Measurements from ENCODE around the gene NEAT1.
"Not testable (repeated sequence)": the region's sequence is repeated elsewhere in the genome, so short reads cannot be mapped to it uniquely, and the experiment has no call there.

Gene NEAT1

GRCh38 chr11:65404638-65405339, 17.8 kb upstream of the NEAT1 start:
- FAIRE-seq (no peak), DNase-seq (ENCODE audit: low spot score) (no peak)

- no peak for FAIRE-seq
Measured at GRCh38 chr11:65410936-65411680, 11.5 kb upstream of the NEAT1 start.

GRCh38 chr11:65411681-65412070, 10.9 kb upstream of the NEAT1 start:
- FAIRE-seq (no peak), DNase-seq (ENCODE audit: low spot score) (no peak)

More at GRCh38 chr11:65410936-65411680, 11.5 kb upstream of the NEAT1 start:
- DNase-seq (ENCODE audit: low spot score) = no peak

- FAIRE-seq = no peak
- DNase-seq (ENCODE audit: low spot score) = no peak
Measured at GRCh38 chr11:65412271-65413076, 10.1 kb upstream of the NEAT1 start.

DNA sequence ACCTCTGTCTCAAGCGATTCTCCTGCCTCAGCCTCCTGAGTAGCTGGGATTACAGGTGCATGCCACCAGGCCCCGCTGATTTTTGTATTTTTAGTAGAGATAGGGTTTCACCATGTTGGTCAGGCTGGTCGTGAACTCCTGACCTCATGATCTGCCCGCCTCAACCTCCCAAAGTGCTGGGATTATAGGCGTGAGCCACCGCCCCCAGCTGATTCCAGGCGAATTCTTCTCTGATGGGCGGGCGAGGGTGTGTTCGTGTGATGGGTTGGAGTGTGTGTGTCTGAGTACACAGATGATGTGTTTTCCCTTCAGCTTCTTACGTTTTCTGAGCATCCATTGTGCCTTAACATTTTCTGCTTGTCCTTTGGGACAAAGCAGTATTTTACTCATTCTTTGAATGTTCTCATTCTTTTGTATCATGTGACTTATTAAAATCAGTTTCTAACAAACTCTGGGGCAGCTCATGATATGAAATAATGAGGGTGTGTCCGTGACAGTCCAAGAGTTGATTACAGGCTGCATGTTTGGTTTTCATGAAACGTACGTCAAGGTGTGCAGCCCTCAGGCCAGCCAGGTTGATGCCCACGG, 9.4 kb upstream of the NEAT1 start:
- DNase-seq (ENCODE audit: low spot score); FAIRE-seq: not testable (repeated sequence)

GRCh38 chr11:65414776-65415498, 7.7 kb upstream of the NEAT1 start:
- no peak for FAIRE-seq
- no peak for DNase-seq (ENCODE audit: low spot score)

DNA sequence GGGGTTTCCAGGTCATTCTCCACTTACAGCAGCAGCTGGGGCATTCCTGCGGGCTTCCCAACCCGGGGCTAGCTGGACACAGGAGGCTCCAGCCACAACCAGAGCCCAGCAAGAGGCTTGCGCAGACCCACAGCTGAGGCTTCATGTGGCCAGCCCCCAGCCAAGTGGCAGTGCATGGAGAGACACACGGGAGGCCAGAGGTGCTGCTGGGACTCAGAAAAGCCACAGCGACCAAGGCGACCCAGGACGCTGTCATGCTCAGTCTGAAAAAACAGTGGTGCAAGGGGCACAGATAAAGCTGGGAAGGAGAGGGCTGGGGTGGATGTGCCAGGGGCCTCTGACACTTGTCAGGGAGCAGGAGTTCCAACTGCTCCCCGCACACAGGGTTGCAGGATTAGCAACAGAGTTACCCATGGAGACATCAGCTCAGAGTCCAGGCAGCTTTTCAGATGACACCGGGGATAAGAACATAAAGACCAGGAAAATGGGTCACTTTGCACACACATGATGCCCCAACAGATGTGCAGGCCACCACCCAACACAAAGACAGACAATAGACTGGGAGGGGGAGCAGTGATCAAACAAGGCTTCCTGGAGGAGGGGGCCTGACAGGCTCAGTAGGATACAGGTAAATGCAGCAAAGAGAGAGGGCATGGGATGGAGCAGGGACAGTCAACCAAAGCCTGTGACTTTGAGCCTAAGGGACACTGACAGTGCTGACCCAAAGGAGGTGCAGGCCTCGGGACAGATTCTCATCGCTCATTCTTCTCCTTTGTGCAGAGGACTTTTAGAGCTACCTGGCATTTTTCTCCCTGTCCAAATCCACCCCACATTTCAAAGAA, 6.9 kb upstream of the NEAT1 start:
- FAIRE-seq = no peak
- DNase-seq (ENCODE audit: low spot score) = no peak

DNA sequence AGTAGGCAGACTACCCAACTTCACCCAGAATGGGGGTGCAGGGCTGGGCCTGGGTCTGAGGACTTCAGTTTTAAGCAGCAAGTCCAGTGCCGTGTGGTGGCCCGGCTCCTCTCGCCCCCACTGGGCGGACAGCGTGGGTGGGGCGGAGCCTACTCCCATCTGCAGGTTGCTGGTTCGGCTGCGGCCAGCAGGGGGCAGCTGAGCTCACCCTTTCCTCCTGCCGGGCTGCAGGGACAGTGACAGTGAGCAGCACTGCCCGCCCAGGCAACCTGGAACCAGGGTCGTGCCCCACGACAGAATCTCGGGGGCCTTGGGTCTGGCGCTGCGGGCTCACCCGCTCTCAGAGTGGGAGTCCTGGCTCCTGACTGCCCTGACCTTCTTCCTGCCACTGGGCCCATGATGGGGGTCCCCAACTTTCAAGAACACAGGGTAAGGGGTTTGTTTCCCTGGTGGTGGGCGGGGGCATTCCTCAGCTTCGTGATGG, 6.2 kb upstream of the NEAT1 start:
- peak; percentile 76 for FAIRE-seq
- peak; percentile 90 for DNase-seq (ENCODE audit: low spot score)

DNA sequence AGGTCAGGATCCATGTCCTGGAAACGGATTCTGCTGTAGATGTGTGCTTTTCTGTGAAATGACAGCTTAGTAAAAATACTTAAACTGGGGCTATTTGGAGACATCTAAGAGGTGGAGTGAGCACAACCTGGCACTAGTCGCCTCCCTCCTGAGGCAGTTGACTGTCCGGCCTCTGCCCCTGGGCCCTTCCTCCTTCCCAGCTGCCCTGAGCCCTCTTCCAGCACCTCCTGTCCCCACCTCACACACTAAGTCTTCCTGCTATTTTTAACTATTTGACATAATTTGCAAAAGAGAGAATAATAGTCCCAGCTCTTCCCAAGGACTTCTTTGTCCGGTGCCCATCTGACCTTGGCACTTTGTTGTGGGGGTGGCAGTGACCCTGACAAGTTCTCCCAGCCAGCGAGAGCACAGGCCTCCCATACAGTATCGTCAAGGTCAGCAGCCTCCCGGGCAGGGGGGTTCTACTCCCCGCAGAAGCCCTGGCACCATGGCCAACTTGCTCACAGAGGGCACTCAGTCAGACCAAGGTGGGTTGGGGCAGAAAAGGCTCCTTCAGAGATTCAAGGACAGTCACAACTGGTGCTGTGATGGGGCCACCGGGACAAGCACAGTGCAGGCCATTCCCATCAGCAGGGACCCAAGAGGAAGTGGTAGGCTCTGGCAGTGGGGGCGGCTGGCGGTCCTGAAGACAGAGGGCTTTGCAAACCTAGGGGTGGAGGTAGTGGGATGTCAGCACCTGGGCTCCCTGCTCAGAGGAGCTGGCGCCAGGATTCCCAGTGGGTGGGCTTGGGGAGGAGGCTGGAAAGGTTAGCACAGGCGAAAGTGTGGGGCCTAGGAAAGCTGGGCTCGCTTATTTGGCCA, 5.5 kb upstream of the NEAT1 start:
- DNase-seq (ENCODE audit: low spot score) (no peak), FAIRE-seq (no peak)

GRCh38 chr11:65417702-65418430, 4.7 kb upstream of the NEAT1 start:
- FAIRE-seq = no peak
- no peak for DNase-seq (ENCODE audit: low spot score)

DNA sequence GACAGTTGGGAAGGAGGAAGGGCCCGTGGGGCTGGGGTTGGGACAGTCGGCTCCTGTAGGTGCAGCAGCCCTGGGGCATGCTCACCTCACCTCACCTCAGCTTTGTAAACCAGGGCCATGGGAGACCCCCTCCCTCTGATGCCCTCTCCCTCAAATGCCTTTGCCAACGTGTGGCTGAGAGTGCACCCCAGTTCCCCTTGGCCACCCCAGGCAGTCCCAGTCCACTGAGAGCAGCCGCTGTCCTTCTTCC, 4.2 kb upstream of the NEAT1 start:
- DNase-seq (ENCODE audit: low spot score) (no peak), FAIRE-seq (no peak)

DNA sequence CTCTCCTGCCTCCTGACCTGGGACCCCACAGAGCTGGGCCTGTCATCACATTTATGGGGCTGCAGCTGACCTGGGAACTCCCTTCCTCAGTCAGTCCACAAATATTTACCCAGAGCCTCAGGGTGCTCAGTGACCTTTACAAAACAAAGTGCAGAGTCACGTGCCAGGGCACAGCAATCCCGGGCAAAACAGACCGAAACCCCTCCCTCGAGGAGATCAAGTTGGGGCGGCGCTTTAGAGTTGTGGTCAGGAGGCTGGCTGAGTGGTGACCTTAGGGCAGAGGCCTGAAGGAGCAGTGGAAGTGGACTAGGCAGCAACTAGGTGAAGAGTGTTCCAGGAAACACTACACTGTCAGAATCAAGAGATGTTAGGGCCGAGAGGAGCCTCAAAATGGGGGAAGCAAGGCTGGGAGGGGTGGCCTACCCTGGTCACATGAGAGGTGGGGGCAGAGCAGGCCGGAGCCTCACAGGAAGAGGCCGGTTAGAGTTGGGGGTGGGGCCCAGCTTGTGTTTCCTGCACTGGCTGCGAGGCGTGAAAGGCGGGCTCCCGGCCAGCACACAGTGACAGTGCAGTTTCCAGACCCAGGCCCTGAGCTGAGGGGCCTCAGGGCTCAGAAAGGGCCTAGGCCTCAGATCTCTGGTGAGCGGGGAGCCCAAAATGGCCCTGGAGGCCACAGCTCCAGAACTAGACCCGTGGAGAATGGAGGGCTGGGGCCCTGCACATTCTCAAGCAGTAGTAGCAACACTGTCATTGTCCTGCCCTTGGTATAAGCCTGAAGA, 3.7 kb upstream of the NEAT1 start:
- FAIRE-seq = no peak
- peak; percentile 88 for DNase-seq (ENCODE audit: low spot score)

DNA sequence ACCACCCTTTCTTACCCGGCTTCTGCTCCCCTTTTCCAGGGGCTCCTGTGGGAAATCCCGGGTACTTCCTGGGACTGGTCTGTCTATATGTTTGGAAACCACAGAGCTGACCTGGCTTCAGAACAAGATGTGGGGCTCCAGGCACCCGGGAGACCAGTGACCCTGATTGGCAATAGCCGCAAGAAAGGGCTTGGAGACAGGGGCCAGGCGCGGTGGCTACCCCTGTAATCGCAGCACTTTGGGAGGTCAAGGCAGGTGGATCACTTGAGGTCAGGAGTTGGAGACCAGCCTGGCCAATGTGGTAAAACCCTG, 3.2 kb upstream of the NEAT1 start:
- FAIRE-seq = no peak
- no peak for DNase-seq (ENCODE audit: low spot score)

- peak; percentile 75 for DNase-seq (ENCODE audit: low spot score)
- no peak for FAIRE-seq
Measured at GRCh38 chr11:65419772-65420481, 2.7 kb upstream of the NEAT1 start.

GRCh38 chr11:65420506-65420905, 2.1 kb upstream of the NEAT1 start:
- DNase-seq (ENCODE audit: low spot score) (no peak), FAIRE-seq (no peak)

DNA sequence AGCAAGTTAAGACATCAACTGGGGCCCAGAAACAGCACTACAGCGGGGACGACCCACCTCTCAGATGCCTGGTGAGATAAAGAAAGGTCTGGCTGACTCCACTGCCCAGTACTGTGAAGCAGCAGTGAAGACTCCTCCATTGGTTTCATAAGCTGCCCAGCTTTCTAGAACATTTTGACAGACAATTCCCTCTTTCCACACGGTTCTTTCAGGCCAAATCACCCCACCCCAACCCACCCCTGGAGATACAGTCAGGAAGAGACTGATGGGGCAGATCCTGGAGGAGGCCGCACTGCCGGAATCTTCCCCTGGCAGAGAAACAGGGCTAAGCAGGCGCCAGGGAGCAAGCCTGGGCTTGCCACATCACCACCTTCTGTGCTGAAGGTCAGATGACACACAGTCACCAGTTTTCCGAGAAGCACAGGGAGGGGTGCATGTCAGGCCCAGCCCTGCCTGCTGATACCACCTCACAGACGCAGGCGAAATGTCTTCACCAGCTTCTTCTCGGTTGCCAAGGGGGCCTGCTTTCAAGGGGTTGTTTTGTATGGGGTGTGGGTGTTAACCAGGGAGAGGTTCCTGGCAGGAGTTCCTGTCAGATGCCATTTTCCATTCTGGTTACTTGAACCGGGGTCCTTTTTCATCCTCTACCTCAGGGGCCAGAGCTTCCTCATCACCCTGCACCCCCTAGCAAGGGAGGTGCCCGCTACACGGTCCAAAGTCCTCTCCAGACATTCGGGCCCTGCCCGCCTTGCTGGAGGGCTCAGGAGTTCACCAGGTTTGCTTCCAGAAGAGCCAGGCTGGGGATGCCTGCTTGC, 1.4 kb upstream of the NEAT1 start:
- peak; percentile 86 for DNase-seq (ENCODE audit: low spot score)
- FAIRE-seq = no peak

Data from urothelium cell line (cell line).